NCI-H748 treated with DMSO at 0.1 percent for 48 hours (cell line): ENCODE measurements around the gene GPC2.

Source experiments
- DNase-seq: peaks from one replicate; lab custom pipeline; 2025; lab: John Stamatoyannopoulos, UW

The GPC2 gene

DNA sequence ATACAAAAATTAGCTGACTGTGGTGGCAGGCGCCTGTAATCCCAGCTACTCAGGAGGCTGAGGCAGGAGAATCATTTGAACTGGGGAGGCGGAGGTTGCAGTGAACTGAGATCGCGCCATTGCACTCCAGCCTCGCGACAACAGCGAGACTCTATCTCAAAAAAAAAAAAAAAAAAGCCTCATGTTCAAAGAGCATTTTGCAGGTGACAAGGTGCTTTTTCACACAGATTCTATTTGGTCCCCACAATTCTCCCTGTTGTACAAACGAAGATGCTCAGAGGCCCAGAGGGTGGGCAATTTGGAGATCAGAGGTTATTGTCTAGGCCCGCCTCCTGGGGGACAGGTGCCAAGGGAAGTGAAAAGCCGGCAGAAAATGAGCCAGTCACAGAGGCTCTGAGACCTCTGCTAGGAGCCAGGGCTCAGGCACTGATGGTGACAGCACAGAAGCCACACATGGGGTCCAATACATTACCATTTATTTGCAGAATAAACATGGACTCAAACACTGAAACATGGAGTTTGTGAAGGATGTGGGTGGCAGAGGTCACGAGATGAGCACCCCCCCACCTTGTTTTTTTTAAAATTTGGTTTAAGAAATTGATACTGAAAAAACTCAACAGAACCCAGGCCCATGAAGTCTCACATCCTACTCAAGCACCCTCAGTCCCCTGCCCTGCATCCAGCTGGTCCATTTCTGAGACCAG, 7.9 kb downstream of the GPC2 start:
- no peak for DNase-seq

DNA sequence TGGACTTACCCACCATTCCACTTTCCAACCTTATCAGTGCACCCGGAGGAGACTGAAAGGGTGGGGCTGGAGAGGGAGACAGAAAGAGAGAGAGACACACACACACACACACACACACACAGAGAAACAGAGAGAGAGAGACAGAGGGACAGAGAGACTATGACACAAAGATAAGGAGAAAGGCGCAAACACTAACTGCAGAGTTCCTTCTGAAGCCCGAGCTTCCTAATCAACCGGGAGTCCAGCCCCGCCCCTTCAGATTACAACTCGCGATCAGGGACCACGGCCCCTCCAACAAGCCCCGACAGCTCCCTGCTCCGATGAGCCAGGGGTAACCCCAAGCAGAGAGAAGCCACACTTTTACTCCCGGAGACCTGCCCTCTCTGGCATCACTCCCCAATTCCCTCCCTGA, 9.3 kb downstream of the GPC2 start:
- DNase-seq, result no peak

DNA sequence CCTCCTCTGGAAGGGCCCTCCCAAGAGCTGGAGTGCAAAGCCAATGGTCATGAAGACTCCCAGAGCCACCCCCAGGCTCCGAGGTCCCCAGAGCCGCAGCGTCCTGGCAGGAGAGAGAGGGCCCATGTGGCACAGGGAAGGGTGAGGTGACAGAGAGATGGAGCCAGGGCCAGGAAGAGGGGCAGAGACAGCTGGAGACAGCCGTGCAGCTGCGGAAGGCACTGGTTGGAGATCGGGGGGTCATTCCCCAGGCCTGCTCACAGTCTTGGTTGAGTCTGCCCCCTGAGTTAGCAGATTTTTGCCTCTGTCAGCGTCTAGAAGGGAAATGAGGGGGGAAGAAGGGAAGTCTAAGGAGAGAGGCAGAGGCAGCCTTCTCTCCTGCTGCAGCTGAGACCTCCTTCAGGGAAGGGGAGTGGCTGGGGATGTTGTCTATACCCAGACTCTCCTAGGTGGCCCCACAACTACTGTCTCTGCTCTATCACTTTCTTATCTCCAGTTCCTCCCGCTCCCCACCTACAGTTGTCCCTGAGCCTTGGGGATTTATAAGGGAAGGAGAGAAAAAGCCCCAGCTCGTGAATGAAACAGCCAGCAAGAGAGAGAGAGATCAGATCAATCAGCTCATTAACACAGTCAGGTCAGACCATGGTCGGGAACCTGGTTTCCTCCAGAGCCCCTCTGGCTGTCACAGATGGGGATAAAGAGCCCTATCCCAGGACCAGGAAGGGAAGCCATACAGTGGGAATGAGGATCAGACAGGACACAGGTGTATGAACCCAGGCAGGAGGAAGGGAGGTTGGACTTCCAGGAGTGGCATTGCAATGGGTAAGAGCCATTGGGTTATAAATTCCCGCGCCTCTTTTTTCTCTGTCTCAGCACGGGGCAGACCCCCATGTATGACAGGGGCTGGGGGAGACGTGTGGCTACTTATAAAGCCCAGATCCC, 9.9 kb downstream of the GPC2 start:
- DNase-seq, result no peak

GRCh38 chr7:100166317-100166940, 10.8 kb downstream of the GPC2 start:
- DNase-seq, result no peak

- DNase-seq, result no peak
Observed at GRCh38 chr7:100163871-100164270, 13.3 kb downstream of the GPC2 start.

DNA sequence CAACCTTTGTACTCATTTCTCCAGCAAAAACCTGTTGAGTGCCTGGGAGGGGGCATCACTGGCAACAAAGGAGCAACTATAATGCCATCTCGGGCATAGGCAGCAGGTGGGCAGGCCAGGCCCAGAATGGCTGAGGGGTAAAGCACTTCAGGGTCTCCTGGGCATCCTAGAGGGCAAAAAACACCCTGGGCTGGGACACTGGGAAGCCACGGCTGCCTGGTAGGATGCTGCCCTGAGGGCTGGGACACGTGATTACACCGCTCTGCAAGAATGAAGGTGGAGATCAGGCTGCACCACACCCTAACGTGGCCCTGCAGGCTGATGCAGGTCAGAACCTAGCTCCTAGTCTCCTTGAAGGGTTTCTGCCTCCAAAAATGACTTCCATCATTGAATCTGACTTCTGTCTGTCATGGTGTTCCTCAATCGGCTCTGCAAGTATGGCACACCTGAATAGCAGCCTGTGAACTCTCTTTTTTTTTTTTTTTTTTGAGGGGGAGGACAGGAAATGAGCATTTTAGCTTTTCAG, 14.1 kb downstream of the GPC2 start:
- DNase-seq, result no peak

GRCh38 chr7:100160067-100160466, 17.1 kb downstream of the GPC2 start:
- DNase-seq, result no peak

DNA sequence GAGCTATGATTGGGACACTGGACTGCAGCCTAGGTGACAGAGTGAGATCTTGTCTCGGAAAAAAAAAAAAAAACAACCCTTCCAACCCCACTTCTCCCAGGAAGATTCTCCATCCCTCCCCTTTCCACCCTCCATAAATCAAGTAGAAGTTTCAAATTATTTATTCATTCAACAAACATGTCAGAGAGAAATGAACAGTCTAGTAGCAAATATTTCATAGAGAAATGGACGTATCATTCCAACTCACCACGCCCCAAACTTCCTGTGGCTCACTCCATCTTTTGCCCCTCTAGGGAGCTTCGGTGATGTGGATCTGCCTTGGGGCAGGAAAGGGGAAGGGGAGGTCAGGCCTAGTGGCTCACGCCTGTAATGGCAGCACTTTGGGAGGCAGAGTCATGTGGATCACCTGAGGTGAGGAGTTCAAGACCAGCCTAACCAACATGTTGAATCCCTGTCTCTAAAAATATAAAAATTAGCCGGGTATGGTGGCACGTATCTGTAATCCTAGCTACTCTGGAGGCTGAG, 18.0 kb downstream of the GPC2 start:
- DNase-seq, result no peak

DNA sequence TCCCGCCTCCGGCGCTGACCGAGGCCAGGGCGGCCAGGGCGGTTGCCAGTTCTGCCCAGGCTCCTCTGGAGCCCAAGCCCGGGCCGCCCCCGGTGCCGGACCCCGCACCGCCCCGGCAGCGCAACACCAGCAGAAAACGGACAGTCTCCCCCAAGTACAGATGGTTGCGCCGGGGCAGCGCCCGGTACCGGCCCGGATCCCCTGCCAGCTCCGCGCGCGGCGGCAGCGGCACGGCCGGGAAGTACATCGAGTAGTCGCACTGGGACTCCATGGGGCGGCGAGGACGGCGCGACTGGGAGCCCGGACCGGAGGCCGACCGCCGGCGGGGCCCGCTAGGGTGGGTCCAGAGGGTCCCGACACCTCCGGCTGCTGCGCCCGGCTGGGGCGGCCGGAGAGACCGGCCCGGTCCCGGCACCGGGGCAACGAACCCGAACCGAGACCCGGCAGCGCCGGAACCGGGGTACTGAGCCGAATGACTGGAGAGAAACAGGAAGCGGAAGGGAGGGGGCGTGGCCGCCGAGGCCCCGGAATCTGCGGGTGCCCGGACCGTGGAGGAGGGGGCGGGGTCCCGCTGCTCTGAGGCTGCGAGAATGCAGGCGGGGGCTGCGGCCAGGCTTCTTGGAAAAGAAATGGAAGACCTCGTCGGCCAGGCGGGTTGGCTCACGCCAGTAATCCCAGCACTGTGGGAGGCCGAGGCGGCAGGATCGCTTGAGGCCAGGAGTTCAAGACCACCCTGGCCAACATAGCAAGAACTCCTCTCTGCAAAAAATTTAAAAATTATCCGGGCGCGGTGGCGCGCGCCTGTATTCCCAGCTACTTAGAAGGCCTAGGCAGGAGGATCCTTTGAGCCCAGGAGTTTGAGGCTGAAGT, 18.7 kb downstream of the GPC2 start, which contains the start of gene TRAPPC14:
Gene TRAPPC14 (minus strand): TSS at position 495 of the 870 bp plus-strand sequence. CDS start 224 bp downstream, at position 271.
- DNase-seq, result peak; percentile 59

DNA sequence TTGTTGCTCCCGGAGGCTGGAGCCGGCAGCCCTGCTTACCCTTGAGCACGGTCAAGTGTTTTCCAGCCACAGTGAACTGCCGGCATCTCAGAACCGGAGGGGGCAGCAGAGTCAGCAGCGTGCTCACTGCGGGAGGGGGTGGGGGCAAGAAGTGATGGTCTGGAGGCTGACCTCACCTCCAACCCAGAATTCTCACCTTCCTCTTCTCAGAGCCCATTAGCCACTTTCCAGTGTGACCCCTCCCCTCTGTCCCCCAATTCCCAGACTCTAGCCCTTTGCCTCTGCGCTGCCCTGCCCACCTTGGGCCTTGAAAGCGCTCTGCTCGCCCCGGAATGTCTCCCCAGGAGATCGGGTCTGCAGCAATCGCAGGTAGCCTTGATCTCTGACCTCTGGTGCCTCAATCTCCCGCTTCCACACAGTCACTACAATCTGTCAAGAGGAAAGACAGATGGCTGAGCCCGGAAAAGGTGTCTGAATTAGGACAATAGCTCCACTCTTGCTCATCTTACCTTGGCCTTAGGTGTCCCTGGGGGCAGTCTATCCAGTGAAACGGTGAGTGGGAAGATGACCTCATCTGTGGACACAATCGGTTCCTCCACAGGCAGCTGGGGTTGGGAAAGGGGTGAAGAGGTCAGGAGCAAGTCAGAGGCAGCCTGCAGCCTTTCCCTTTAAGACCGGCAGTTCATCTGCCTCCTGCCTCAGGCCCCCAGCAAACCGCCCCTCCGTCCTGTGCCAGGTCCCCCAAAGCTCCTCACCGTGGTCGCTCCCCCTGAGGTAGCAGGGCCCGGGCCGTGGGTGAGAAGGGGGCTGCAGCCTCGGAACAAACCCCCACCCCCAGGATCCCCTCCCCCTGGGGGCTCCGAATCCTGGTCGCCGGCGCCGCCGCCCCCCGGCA, 19.6 kb downstream of the GPC2 start:
- no peak for DNase-seq

- DNase-seq, result no peak
Observed at GRCh38 chr7:100157069-100157333, 20.2 kb downstream of the GPC2 start.

DNA sequence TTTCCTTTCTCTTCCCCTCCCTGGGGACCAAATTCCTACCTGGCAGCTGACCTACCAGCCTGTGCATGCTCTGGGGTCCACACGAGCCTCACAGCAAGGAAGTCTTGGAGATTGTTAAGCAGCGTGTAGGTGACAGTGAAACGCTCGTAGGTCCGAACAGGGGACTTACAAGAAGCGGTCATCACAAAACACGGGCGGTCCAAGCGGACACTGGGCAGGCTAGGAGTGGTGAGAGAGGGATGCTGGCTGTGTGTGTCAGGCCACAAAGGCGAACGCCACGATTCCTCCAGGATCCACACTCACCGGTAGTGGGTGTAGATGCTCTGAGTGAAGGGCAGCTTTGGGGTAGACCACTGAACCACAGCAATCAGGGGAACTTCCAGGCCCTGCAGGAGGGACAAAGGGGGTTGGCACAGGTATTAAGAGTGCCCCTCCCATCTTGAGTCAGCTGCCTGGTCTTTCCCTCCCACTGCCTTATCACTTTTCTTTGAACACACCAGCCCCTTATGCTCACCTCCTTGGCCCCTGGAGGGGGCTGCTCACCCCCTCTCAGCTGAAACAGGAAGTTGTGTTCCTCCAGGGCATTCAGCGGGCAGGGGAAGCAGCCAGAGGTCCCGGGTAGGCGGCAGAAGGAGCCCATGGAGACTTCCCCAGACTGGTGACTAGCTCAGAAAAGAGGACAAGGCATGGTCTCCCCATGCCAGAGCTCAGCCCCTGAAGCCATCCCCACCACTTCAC, 20.7 kb downstream of the GPC2 start:
- DNase-seq, result no peak

DNA sequence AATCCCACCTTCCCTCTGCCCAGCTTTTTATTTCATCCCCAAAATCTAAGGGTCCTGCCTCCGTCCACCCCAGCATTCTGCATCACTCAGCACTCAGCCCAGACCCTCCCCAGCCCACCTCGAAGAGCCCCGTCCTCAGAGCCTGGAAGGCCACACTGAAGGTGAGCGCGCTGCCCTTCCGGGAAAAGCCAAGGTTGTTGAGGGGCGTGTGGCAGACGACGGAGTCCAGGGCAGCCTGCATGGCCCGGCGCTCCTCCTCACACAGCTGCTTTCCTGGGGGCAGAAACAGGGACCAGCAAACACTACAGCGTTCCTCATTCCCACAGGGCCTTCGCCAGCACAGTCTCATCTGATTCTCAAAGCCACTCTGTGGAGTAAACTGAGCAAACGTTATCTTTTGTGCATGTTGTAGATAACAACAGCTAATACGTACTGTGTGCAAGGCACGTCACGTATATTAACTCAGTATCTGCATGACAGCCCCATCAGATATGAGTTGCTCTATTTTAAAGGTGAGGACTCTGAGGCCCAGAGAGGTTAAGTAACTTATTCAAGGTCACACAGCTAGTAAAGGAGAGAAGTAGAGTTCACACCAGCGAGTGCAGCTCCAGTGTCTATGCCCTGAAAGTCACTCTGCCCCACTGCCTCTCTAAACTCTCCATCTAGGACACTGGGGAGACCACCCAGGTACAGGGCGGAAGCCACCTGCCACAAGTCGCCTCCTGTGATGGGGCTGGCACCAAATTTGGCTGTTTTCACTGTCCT, 21.4 kb downstream of the GPC2 start:
- no peak for DNase-seq

- DNase-seq, result no peak
Observed at GRCh38 chr7:100154651-100155491, 22.3 kb downstream of the GPC2 start.

DNA sequence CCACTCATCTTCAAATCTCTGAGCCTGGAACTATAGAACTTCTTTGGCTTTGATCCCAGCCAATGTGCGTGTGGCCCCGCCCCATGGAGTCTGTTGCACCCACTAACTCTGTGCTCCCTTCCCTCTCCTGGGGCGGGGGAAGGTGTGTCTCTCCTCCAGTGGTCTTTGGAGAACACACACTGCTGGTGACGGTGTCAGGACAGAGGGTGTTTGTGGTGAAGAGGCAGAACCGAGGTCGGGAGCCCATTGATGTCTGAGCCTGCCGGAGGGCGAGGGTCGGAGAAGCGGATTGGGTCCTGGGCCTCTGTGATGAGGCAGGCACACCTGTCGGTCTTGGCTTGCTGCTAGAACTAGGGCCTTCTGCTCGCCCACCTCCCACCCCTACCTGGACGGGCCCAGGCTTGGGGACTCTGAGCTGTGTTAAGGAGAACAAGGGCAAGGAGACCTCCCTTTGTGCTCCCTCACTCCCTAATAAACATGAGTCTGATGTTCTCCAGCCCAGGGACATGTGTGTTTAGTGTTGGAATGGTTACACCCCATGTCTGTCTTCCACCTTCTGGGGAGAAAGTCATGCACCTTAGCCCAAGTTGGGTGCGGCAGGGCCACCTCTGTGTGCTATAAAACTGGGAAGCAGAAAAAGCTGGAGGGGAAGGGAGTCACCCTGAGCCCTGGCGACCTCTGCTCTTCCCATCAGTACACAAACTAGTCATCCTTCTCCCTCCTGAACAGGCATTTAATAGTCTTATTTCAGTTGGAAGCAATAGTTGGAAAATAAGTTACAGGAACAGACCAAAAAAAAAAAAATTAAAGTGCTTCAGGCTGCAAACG, 23.3 kb downstream of the GPC2 start:
- no peak for DNase-seq

- DNase-seq, result no peak
Observed at GRCh38 chr7:100152937-100153666, 24.1 kb downstream of the GPC2 start.
